HepG2 (cell line): ENCODE data around the gene FBXW8. TPM values are rescaled to one million over a fixed set of nuclear protein-coding genes. Genes with fewer than 3 reads are reported as not detected.
A peak's percentile ranks its signal among the peaks of the same experiment; 100 is the strongest.

ENCODE experiments used
- ATF2 ChIP-seq: sonication (generic); formaldehyde crosslinking; IDR thresholded peaks from 2 replicates; pipeline ENCODE4 v1.4.0; 2020; ENCODE audit warnings: missing genetic modification reagents
- CBFB ChIP-seq: sonication (generic); formaldehyde crosslinking; IDR thresholded peaks from 2 replicates; pipeline ENCODE4 v1.4.0; 2020; ENCODE audit warnings: missing genetic modification reagents
- DNMT3B ChIP-seq: conservative IDR thresholded peaks from 2 replicates; pipeline ENCODE4 v1.6.1; 2016; ENCODE audit warnings: missing biosample characterization, control low read depth
- FIP1L1 ChIP-seq: fragments of 200-400 bp; formaldehyde crosslinking; IDR thresholded peaks from 2 replicates; pipeline ENCODE4 v1.6.1; 2018; ENCODE audit warnings: low read depth, mild to moderate bottlenecking, low read length, moderate library complexity, borderline replicate concordance; ENCODE audit not compliant: insufficient read depth
- FOXC1 ChIP-seq: sonication (generic); formaldehyde crosslinking; IDR thresholded peaks from 2 replicates; pipeline ENCODE4 v1.8.0; 2022; ENCODE audit warnings: mild to moderate bottlenecking, missing genetic modification reagents, borderline replicate concordance
- GABPB1 ChIP-seq: IDR thresholded peaks from 2 replicates; pipeline ENCODE4 v1.6.1; 2016; ENCODE audit warnings: mild to moderate bottlenecking, missing genetic modification reagents, moderate library complexity, missing compliant biosample characterization
- IRF9 ChIP-seq: sonication (generic); formaldehyde crosslinking; IDR thresholded peaks from 2 replicates; pipeline ENCODE4 v1.8.0; 2022; ENCODE audit warnings: missing genetic modification reagents, mild to moderate bottlenecking, borderline replicate concordance
- KDM6A ChIP-seq: IDR thresholded peaks from 2 replicates; pipeline ENCODE4 v1.6.1; 2016; ENCODE audit warnings: low read depth
- NR2F2 ChIP-seq: IDR thresholded peaks from 2 replicates; pipeline ENCODE4 v1.6.1; 2012; ENCODE audit warnings: low read depth, inconsistent platforms, borderline replicate concordance
- ONECUT2 ChIP-seq: sonication (generic); formaldehyde crosslinking; IDR thresholded peaks from 2 replicates; pipeline ENCODE4 v1.4.0; 2020; ENCODE audit warnings: missing genetic modification reagents
- PPARG ChIP-seq: conservative IDR thresholded peaks from 2 replicates; pipeline ENCODE4 v1.6.1; 2016; ENCODE audit warnings: missing biosample characterization, missing genetic modification reagents
- RERE ChIP-seq: IDR thresholded peaks from 2 replicates; pipeline ENCODE4 v1.6.1; 2016; ENCODE audit warnings: low read depth, missing genetic modification reagents, missing compliant biosample characterization
- TARDBP ChIP-seq: sonication (generic); formaldehyde crosslinking; IDR thresholded peaks from 2 replicates; pipeline ENCODE4 v1.8.0; 2022; ENCODE audit warnings: mild to moderate bottlenecking, missing genetic modification reagents
- ZFP41 ChIP-seq: sonication (generic); formaldehyde crosslinking; IDR thresholded peaks from 2 replicates; pipeline ENCODE4 v1.4.0; 2020; ENCODE audit warnings: mild to moderate bottlenecking, missing genetic modification reagents, borderline replicate concordance
- ZKSCAN1 ChIP-seq: fragments of 150-350 bp; IDR thresholded peaks from 2 replicates; pipeline ENCODE4 v1.6.1; 2014; ENCODE audit warnings: low read length
- ZKSCAN5 ChIP-seq: sonication (generic); formaldehyde crosslinking; IDR thresholded peaks from 2 replicates; pipeline ENCODE4 v1.5.1; 2020; ENCODE audit warnings: mild to moderate bottlenecking, missing genetic modification reagents
- ZNF709 ChIP-seq: sonication (generic); formaldehyde crosslinking; IDR thresholded peaks from 2 replicates; pipeline ENCODE4 v1.5.0; 2020; ENCODE audit warnings: mild to moderate bottlenecking, missing genetic modification reagents
- ZNF749 ChIP-seq: sonication (generic); formaldehyde crosslinking; IDR thresholded peaks from 2 replicates; pipeline ENCODE4 v1.8.0; 2022; ENCODE audit warnings: mild to moderate bottlenecking, missing genetic modification reagents, moderate library complexity, borderline replicate concordance
- ZNF761 ChIP-seq: sonication (generic); formaldehyde crosslinking; conservative IDR thresholded peaks from 2 replicates; pipeline ENCODE4 v1.4.0; 2020; ENCODE audit warnings: mild to moderate bottlenecking, missing genetic modification reagents
- ZNF766 ChIP-seq: sonication (generic); formaldehyde crosslinking; IDR thresholded peaks from 2 replicates; pipeline ENCODE4 v1.5.0; 2020; ENCODE audit warnings: missing genetic modification reagents, borderline replicate concordance
- ZNF777 ChIP-seq: sonication (generic); formaldehyde crosslinking; IDR thresholded peaks from 2 replicates; pipeline ENCODE4 v1.4.0; 2020; ENCODE audit warnings: missing genetic modification reagents
- ZNF841 ChIP-seq: sonication (generic); formaldehyde crosslinking; IDR thresholded peaks from 2 replicates; pipeline ENCODE4 v1.8.1; 2023; ENCODE audit warnings: missing genetic modification reagents, borderline replicate concordance
- ZSCAN25 ChIP-seq: sonication (generic); formaldehyde crosslinking; IDR thresholded peaks from 2 replicates; pipeline ENCODE4 v1.8.0; 2022; ENCODE audit warnings: mild to moderate bottlenecking, missing genetic modification reagents
- polyA plus RNA-seq, 8 experiments: library from polyadenylated mRNA; depleted of rRNA in 3 of 8; stranded (reverse) in 7 of 8; unstranded in 1 of 8; fragments of >200 nt; fragmentation: Illumina TruSeq in 4 of 8; extraction: Trizol in 4 of 8; gene quantifications; 2 replicates each; pipeline versions ENCODE4 v1.2.1 to v1.2.3, GENCODE V29; 2011 to 2016; ENCODE audit warnings: low read depth in 4 of 8, missing spikeins in 1 of 8, mixed read lengths in 1 of 8; ENCODE audit not compliant: insufficient read depth in 1 of 8
- total RNA-seq, 5 experiments: library from RNA; depleted of rRNA; stranded (reverse); fragments of >200 nt; fragmentation: Illumina TruSeq; extraction: Trizol; gene quantifications; 2 replicates each; pipeline ENCODE4 v1.2.3, GENCODE V29; 2016; ENCODE audit warnings: low read depth in 1 of 5

Gene FBXW8
- total and polyA plus RNA-seq, 2 of the 13 experiments (the other 11 are each of a cell fraction or from before 2014, with no cell fraction given): 5.1 to 5.9 TPM

- TF ChIP-seq PPARG (0 out of 2 replicates have a peak, but pooled peaks have one; percentile 39), CBFB (CRISPR knock-in tag) (peak; percentile 88; the same call in 1 of the 2 replicates), TARDBP (CRISPR knock-in tag) (peak; percentile 68), ONECUT2 (no peak), ZNF709 (no peak), ZKSCAN5 (CRISPR knock-in tag) (no peak), ZNF766 (CRISPR knock-in tag) (peak; percentile 81; the same call in 1 of the 2 replicates), FIP1L1 (no peak), FOXC1 (CRISPR knock-in tag) (peak; percentile 50; the same call in 1 of the 2 replicates), GABPB1 (CRISPR knock-in tag) (peak; percentile 98), RERE (CRISPR knock-in tag) (no peak), NR2F2 (no peak; the same call in 1 of the 2 replicates), ZSCAN25 (CRISPR knock-in tag) (no peak), KDM6A (CRISPR knock-in tag) (no peak), ZNF777 (CRISPR knock-in tag) (peak; percentile 71), IRF9 (CRISPR knock-in tag) (peak; percentile 76), ZKSCAN1 (no peak), ZFP41 (CRISPR knock-in tag) (peak; percentile 63; the same call in 1 of the 2 replicates), ATF2 (CRISPR knock-in tag) (peak; percentile 38; the same call in 1 of the 2 replicates), ZNF749 (peak; percentile 71; the same call in 1 of the 2 replicates), DNMT3B (CRISPR knock-in tag) (no peak), ZNF841 (CRISPR knock-in tag) (no peak), ZNF761 (CRISPR knock-in tag) (0 out of 2 replicates have a peak, but pooled peaks have one; percentile 50)
These were observed at the start of gene FBXW8 (continued) for GRCh38 chr12:116910645-116911451.
